SH-SY5Y (cell line): ENCODE measurements around the gene GALNT2.

Source experiments
- GATA2 ChIP-seq: IDR thresholded peaks from 2 replicates; pipeline ENCODE4 v1.6.1; 2011; ENCODE audit warnings: mild to moderate bottlenecking, low read depth, low read length
- GATA3 ChIP-seq: IDR thresholded peaks from 2 replicates; pipeline ENCODE4 v1.6.1; 2011; ENCODE audit warnings: low read depth, mild to moderate bottlenecking, low read length, moderate library complexity

DNA sequence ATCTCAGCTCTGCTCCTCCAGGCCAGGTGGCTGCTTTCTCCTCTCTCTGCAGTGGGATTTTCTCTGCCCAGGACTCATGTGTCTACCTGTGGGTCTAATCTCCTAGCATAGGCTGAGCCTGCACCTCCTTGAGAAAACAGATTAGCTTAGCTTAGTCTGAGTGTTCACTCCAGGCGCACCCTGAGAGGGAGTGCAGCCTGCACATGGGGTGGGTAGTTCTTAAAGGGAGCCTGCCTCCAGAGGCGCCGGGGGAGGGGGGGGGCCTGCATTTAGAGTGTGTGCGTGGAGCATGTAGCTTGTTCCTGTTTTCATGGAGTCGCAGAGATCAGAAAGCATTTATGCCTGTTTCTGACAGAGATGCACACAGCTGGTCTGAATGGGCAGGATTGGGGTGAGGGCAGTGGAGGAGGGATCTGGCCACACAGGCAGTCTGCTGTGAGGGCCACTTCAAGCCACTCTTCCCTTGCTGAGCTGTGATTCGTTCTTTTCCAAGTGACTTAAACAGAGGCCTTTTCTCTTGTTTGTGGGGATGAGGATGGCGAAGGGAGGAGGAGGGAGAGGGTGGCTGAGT is 45.2 kb downstream of the GALNT2 start:
- TF ChIP-seq GATA2 (no peak), GATA3 (no peak)
